Measurements from ENCODE around the gene BTNL9. TPM values are rescaled to one million over a fixed set of nuclear protein-coding genes. Genes with fewer than 3 reads are reported as not detected.

Gene BTNL9
- polyA plus RNA-seq, 1 of the 3 experiments (the other 2 are of a cell fraction): not detected

GRCh38 chr5:181105391-181106025 lies 65.4 kb downstream of the BTNL9 start:
- ChIA-PET CTCF (no interaction called here), POLR2A (no interaction called here)
- Histone ChIP-seq H3K9me2 (no peaks in the 10 kb centered on the region), H3K9ac (no peak overlapping the region), H2AFZ (ENCODE audit: low read depth) (no peak overlapping the region), H3K36me3 (replicated peaks in 1 of 2; ENCODE audit: control insufficient read depth in 1 of 2, insufficient read depth in 2 of 2, low read length in 1 of 2) (no peaks in the 10 kb centered on the region), H3K27me3 (ENCODE audit: insufficient read depth) (peaks cover 51% of the 10 kb centered on the region), H3K4me1 (ENCODE audit: control insufficient read depth in 1 of 2, insufficient read depth in 2 of 2, low read depth in 1 of 2, low read length in 1 of 2) (no peaks in the 10 kb centered on the region), H3K4me2 (no peak overlapping the region), H3K27ac (ENCODE audit: low read depth in 2 of 2, low read length in 1 of 2) (no peak overlapping the region), H3K4me3 (ENCODE audit: low read depth in 2 of 2, low read length in 1 of 2) (no peak overlapping the region), H4K20me1 (ENCODE audit: insufficient read depth) (no peaks in the 10 kb centered on the region), H3K79me2 (ENCODE audit: insufficient read depth) (no peaks in the 10 kb centered on the region), H3F3A (replicated peaks; ENCODE audit: insufficient read depth) (no peaks in the 10 kb centered on the region), H3K9me3 (no peaks in the 10 kb centered on the region)
- WGBS (ENCODE audit: low lambda C conversion rate): 24% methylated on average over 7 of the region's 7 CpGs
- no peak for DNase-seq
- TF ChIP-seq MEF2A (IDR thresholded peaks at IDR 0.05; ENCODE audit: borderline replicate concordance, low read depth): no peak
- TF ChIP-seq USF1 (IDR thresholded peaks at IDR 0.05; ENCODE audit: borderline replicate concordance, low read depth): no peak
- TF ChIP-seq JUND (IDR thresholded peaks at IDR 0.05): no peak
- TF ChIP-seq GATA2 (CRISPR knock-in tag; IDR thresholded peaks at IDR 0.05): no peak
- no peak for TF ChIP-seq SIN3A (IDR thresholded peaks at IDR 0.05; ENCODE audit: borderline replicate concordance, low read depth, low read length)
- no peak for TF ChIP-seq POLR2AphosphoS5 (IDR thresholded peaks at IDR 0.05; ENCODE audit: low read depth, low read length)
- no peak for TF ChIP-seq FOSL2 (IDR thresholded peaks at IDR 0.05; ENCODE audit: borderline replicate concordance, low read depth)
- TF ChIP-seq RXRA (IDR thresholded peaks at IDR 0.05; ENCODE audit: borderline replicate concordance, low read depth): no peak

GRCh38 chr5:181107699-181108098 lies 67.6 kb downstream of the BTNL9 start:
- ChIA-PET CTCF (no interaction called here), POLR2A (no interaction called here)
- no peaks in the 10 kb centered on the region for H4K20me1 ChIP-seq (ENCODE audit: insufficient read depth)
- H3K27me3 ChIP-seq (ENCODE audit: insufficient read depth): peaks cover 71% of the 10 kb centered on the region
- no peaks in the 10 kb centered on the region for H3K9me2 ChIP-seq
- H3K4me2 ChIP-seq: no peak overlapping the region
- no peak for DNase-seq
- 23% methylated on average over 9 of the region's 9 CpGs for WGBS (ENCODE audit: low lambda C conversion rate)
- H3F3A ChIP-seq (replicated peaks; ENCODE audit: insufficient read depth): no peaks in the 10 kb centered on the region
- H3K9me3 ChIP-seq: no peaks in the 10 kb centered on the region
- H3K4me3 ChIP-seq (ENCODE audit: low read depth in 2 of 2, low read length in 1 of 2): no peak overlapping the region
- H3K36me3 ChIP-seq (replicated peaks in 1 of 2; ENCODE audit: control insufficient read depth in 1 of 2, insufficient read depth in 2 of 2, low read length in 1 of 2): no peaks in the 10 kb centered on the region
- no peak overlapping the region for H2AFZ ChIP-seq (ENCODE audit: low read depth)
- no peak overlapping the region for H3K27ac ChIP-seq (ENCODE audit: low read depth in 2 of 2, low read length in 1 of 2)
- H3K79me2 ChIP-seq (ENCODE audit: insufficient read depth): no peaks in the 10 kb centered on the region
- H3K9ac ChIP-seq: no peak overlapping the region
- no peaks in the 10 kb centered on the region for H3K4me1 ChIP-seq (ENCODE audit: control insufficient read depth in 1 of 2, insufficient read depth in 2 of 2, low read depth in 1 of 2, low read length in 1 of 2)
- TF ChIP-seq NFIC (IDR thresholded peaks at IDR 0.05; ENCODE audit: borderline replicate concordance) (no peak), CHD2 (IDR thresholded peaks at IDR 0.05; ENCODE audit: low read length, partially characterized antibody) (no peak), SIN3A (IDR thresholded peaks at IDR 0.05; ENCODE audit: borderline replicate concordance, low read depth, low read length) (no peak), RXRA (IDR thresholded peaks at IDR 0.05; ENCODE audit: borderline replicate concordance, low read depth) (no peak), PBX3 (IDR thresholded peaks at IDR 0.05) (no peak), MXI1 (IDR thresholded peaks at IDR 0.05; ENCODE audit: low read depth, low read length) (no peak), CTCF (IDR thresholded peaks at IDR 0.05) (no peak), ZBTB33 (IDR thresholded peaks at IDR 0.05; ENCODE audit: borderline replicate concordance, low read depth) (no peak), RCOR1 (IDR thresholded peaks at IDR 0.05; ENCODE audit: low read length) (no peak), YY1 (IDR thresholded peaks at IDR 0.05; ENCODE audit: low read depth) (no peak), SMC3 (IDR thresholded peaks at IDR 0.05; ENCODE audit: low read depth, low read length) (no peak), USF2 (IDR thresholded peaks at IDR 0.05; ENCODE audit: borderline replicate concordance, low read depth, low read length) (no peak), RFX5 (IDR thresholded peaks at IDR 0.05; ENCODE audit: low read length) (no peak), IRF3 (IDR thresholded peaks at IDR 0.05; ENCODE audit: low read depth, low read length) (no peak), TCF12 (IDR thresholded peaks at IDR 0.05) (no peak)

Measured in SK-N-SH (cell line).